Hematopoietic multipotent progenitor cell treated with erythropoietin and hydrocortisone succinate and interleukin-3 and kit ligand, for 4 days (in vitro differentiated cells): Measurements from ENCODE around the gene CTPS2.

ENCODE experiments used
- DNase-seq: peaks from one replicate; pipeline ENCODE4 v3.0.0-alpha.2; 2015

The CTPS2 gene

DNA sequence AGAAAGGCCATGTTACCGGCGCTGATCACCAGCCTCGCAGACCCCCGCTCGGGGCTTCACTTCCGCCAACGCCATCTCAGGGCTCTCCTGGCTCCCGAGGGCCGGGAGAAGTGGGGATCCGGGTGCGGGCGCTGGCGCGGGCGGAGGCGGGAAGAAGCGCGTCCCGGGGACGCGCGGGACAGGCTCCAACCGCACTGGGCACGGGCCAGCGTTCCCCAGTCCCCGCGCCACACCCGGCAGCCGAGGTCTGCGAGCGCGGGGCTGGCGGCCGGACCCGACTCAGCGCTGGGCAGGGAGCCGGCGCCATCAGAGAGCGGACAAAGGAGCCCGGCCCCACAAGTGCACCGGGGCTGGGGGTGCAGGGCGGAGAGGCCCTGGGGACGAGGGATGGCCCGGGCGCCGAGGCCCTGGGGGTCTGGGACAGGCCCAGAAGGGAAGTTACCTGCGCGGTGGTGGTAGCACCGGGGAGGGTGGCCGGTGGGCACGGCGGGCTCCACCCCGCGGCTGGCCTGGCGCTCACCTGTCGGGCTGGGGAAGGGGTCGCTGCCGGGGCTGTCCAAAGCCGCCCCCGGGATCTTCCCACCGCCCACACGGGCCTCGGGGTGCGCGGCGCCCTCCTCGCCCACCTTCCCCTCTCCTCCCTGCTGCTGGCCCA is 449 bp downstream of the CTPS2 start:
- peak; percentile 35 for DNase-seq

DNA sequence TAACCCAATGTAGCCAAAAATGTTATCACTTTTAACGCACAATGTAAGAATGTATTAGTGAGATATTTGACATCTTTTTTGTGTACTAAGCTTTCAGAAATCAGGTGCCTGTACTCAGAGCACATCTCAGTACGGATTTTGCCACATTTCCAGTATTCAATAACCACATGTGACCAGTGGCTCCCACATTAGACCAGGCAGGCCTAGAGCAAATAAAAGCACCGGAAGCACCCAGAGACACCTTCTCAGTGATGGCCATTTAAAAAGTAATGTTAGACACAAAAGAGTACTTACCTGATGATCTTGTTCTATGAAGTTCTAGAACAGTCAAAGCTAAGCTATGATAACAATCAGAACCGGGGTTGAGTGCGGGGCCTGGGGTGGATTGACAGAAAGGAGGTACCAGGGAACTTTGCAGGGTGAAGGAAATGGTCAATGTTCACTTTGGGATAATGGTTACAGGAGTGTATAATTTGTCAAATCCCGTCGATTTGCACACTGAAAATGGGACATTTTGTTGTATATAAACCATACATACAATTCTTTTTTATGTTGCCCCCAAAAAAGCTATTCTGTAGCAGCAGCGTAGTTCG is 1.2 kb downstream of the CTPS2 start:
- peak; percentile 23 for DNase-seq

DNA sequence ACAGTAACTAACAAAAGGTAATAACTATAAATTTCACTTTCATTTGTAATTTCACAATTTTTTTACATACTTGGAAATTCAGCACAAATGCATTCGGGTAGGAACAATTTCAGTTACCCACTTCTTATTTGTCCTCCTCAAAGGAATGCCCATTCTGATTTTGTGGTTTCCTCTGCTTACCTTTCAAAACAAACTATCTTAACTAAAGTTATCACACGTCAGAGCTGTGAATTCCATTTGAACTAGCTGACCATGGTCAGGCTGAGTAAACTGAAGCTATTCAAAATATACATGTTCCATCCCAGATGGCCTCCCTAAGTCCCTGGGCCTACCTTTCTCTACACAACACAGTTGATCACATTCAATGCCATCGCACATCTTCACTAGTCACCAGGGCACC is 4.5 kb downstream of the CTPS2 start:
- no peak for DNase-seq

DNA sequence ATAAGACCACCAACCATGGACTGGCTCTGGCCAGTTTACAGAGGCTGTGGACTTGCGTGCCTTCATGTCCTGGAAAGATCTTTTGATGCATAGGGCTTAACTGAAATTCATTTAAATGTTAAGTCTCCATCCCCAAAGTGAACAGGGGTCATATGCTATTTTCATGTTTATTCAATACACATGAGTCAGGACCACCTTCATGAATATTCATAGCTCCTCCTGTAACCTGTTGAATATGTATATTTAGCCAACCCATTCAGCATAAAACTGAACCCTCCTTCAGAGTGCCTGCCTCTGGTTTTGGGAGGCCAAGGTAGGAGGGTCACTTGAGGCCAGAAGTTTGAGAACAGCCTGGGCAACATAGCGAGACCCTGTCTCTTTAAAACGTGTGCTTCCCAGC is 7.1 kb downstream of the CTPS2 start:
- DNase-seq: no peak

DNA sequence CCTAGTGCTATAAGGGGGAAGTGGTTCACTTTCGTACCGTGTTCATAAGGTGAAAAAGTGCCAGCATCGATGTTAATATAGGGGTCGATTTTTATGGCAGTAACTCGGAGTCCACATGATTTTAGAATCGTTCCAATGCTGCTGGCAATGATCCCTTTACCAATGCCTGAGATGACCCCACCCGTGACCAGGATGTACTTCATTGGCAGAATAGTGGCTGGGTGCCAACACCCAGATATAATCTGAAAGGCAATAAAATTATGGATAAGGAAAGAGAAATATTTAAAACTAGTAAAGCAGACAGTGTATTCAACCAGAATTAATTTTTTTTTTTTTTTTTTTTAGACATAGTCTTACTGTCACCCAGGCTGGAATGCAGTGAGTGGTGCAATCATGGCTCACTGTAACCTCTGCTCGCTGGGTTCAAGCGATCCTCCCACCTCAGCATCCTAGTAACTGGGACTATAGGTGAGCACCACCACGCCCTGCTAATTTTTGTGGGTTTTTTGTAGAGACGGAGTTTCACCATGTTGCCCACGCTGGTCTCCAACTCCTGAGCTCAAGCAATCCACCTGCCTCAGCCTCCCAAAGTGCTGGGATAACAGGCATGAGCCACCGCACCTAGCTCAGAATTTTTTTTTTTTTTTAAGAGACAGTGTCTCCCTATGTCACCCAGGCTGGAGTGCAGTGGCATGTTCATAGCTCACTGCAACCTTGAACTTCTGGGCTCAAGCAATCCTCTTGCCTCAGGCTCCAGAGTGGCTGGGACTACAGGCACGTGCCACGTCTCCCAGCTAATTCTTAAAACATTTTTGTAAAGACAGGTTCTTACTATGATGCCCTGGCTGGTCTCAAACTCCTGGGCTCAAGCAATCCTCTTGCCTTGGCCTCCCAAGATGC is 9.5 kb downstream of the CTPS2 start:
- DNase-seq: no peak

DNA sequence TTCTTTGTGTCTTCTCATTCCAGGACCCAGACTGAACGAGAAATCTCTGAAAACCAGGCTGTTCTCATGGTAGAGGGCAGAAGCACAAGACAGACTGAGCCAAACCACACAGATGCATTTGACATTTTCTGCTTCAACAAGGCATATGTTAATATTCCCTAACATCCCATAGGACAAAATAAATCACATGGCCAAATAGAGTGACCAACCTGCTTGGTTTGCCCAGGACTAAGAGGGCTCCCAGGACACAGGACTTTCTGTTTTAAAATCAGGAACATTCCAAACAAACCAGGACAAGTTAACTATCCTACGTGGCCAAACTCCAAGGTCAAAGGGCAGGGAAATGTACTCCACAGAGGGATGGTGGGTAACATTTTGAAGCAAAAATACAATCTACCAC is 11.7 kb downstream of the CTPS2 start:
- no peak for DNase-seq

DNA sequence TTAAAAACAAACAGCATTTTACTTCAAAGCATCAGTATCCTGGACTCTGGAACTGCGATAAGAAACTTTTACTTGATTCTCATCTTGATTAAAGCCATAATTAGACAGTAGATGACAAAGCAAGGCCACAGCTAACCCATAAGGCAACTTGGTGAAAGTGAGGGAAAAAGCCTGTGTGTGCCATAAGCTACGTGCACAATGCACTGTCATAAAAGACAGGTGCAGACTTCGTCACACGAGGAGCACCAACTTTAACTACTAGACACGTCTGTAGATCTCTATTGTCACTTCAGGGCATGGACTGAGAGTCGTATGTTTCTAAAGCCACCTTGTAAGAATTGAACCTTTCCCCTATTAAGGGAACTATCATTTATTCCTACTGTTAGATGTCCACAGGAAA is 13.1 kb downstream of the CTPS2 start:
- DNase-seq: no peak

DNA sequence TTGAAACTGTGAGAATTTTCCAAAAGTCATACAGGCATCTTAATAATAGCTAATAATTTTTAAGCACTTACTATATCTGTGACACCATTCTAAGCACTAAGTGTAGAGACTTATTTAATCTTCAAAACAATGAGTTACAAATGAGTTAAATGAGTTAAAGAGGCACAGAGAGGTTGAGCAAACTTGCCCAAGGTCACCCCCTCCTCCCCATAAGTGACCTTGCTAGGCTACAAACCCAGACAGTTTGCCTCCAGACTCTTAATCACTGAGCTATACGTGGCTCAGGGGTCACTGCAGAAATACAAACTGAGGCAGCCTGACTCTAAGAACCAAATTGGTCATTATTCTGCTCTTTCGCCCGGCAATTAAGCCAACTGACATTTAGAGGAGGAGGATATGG is 15.5 kb downstream of the CTPS2 start:
- DNase-seq: no peak

DNA sequence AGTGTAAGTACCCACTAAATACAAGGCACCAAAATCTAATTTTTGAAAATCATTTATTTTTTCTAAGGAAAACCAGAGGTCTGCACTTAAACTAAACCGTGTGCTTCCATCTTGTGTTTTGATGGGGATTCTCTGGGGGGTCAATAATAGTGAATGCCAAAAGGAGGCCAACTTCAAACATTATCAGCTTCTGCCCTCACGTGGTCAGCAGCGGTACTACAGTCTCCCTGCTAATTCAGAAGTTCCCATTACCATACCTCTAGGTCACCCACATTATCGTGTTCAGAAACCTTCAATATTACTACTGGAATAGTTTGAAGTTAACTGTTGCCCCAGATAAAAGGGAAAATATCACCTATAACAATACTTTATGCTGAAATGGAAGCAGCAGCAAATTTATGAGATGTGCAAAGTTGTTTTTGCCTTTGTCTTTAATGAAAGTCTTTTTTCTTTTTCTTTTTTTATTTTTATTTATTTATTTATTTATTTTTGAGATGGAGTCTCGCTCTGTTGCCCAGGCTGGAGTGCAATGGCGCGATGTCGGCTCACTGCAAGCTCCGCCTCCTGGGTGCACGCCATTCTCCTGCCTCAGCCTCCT is 17.3 kb downstream of the CTPS2 start:
- peak; percentile 67 for DNase-seq

DNA sequence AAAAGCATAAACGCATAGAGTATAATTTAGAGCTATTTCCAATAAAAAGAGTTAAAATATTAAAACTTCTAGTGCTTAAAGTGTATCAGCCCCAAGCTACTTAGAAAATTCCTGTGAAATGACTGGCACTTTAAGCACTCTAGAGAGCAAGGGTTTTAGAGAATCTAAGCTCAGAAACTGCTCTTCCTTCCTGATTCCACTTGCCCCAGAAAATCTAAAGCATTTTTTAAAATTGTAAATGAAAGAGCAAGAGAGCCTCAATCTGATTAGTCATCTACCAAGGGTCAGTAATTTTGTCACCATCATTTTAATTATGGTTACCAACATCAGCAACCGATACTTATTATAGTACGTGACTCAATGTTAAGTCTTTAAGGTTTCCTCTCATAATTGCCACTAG is 25.0 kb downstream of the CTPS2 start:
- DNase-seq: no peak

DNA sequence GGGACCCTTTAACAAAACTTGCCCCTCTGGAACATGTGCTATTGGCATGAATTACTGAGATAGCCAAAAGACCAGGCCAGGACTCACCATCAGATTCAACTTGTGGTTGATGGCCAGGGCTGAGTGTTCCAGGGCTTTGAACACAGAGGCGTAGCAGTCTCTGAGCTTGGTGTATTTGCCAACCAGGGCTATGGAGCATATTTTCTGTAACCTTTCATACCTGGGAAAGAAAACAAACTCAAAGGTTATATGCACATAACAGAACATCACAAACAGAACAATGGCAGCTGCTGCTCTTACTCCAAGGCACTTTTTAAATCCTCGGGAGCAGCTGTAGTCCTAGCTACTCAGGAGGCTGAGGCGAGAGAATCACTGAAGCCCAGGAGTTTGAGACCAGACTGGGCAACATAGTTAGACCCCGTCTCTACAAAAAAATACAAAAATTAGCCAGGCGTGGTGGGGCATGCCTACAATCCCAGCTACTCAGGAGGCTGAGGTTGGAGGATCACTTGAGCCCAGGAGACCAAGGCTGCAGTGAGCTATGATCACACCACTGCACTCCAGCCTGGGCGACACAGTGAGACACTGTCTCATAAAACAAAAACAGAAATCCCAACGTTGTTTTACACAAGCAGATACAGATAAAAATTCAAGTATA is 29.3 kb downstream of the CTPS2 start:
- no peak for DNase-seq

DNA sequence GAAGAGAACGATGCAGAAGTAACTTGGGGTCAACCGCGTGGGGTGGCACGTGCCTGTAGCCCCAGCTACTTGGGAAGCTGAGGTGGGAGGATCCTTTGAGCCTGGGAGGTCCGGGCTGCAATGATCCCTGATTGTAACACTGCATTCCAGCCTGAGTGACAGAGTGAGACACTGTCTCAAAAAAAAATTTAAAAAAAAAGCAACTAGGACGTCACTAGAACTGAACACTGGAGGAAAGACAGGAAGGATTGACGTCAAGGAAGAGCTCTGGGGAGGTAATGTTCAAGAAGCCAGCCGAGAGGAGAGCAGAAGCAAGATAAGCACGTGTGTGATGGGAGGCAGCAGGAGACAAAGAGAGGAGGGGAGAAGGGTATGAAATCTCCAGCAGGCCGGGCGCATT is 33.8 kb downstream of the CTPS2 start:
- no peak for DNase-seq

DNA sequence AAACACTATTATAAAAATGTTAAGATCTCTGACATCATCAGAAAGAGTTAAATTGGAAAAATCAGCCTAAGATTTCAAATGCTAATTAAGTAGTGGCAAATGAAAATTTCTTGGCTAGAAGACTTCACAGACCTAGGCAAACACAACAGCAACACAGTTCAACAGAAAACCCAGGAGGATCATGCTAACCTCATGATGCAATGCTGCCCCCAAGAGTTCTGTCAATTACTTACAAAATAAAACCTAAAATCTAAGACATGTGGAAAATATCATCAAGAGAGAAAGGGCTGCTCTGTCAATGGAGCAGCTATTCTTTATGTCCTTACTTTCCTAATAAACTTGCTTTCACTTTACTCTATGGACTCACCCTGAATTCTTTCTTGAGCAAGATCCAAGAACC is 41.5 kb downstream of the CTPS2 start:
- peak; percentile 73 for DNase-seq

DNA sequence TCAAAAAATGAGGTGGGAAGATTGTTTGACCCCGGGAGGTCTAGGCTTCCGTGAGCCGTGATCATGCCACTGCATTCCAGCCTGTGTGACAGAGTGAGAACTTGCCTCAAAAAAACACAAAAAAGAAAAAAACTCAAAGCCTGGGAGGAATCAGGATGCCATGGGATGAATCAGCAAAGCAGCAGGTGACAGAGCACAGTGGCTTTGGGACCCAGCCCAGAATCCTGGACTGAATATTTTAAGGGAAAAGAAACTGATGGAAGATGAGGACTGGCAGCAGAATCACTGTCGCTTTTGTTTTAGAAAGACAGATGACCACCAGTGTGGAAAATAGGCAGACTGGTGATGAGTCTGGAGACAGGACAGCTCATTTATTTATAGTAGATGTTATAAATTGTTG is 45.9 kb downstream of the CTPS2 start:
- DNase-seq: no peak

DNA sequence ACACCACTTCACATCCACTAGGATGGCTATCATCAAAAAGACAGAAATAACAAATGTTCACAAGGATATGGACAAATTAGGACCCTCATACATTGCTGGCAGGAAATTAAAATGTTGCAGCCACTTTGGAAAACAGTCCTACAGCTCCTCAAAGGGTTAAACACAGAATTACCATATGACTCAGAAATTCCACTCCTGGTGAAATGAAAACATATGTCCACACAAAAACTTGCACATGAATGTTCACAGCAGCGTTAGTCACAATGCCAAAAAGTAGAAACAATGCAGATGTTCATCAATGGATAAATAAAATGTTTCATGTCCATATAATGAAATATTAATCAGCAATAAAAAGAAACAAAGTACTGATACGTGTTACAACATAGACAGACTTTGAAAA is 47.4 kb downstream of the CTPS2 start:
- DNase-seq: no peak

DNA sequence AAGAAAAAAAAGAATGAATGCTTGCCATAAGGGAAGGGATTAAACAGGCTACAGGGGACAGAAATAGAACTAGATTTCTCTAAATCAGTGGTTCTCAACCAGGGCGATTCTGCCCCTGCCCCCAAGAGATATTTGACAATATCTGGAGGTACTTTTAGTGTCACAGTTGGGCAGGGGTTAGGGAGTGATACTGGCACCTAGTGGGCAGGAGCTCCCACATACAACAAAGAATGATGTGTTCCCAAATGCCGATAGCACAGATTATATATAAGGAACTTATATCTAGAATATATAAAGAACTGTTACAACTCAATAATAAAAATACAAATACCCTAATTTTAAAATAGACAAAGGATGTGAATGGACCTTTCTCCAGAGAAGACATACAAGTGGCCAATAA is 47.8 kb downstream of the CTPS2 start:
- no peak for DNase-seq

DNA sequence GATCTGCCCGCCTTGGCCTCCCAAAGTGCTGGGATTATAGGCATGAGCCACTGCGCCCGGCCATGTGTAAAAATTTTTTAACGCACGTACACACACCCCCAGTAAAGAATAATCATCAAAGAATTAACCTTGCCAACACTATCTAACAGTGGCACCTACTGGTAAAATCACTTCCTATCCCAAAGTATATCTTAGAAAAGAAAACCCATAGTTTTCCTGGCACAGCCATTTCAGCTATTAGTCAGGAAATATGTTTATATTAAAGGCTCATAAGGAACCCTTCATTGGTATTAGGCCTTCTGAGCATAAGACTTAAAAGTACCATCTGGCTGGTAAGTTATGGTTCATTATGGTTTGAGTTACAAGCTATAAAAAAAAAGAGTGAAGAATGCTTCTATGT is 48.4 kb downstream of the CTPS2 start:
- no peak for DNase-seq

DNA sequence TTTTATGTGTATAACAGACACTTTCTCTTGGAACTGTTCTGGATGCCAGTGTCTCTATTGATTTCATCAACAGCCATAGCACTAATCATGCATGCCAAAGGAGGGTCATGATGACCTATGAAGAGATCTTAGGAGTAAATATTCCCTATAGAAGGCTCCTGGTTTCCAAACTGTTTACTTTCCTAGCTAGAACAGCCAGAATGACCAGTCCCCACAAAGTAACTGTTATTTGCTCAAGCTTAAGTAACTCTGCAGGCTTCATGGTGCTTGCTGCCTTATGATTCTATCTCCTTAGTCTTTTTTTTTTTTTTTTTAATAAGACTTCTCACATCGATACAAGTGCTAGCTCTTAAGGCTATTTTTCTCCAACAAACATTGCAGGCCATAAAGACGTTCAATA is 50.1 kb downstream of the CTPS2 start:
- no peak for DNase-seq

DNA sequence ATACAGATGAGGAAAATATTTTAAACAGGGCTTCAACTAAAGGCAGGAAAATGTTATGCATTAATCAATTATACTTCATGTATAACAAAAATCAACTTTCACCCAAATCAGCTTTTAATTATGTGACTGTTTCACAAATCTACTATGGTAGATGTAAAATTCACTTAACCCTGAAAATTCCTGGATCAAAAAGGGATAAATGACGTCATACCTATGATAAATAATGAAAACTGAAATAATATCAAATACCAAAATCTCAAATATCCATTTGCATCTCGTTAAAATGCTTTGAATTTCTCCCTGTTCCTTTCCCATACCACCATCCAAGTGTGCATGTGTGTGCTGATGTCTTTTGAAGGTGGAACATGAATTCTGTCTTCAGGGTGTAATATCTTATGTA is 51.0 kb downstream of the CTPS2 start:
- no peak for DNase-seq

DNA sequence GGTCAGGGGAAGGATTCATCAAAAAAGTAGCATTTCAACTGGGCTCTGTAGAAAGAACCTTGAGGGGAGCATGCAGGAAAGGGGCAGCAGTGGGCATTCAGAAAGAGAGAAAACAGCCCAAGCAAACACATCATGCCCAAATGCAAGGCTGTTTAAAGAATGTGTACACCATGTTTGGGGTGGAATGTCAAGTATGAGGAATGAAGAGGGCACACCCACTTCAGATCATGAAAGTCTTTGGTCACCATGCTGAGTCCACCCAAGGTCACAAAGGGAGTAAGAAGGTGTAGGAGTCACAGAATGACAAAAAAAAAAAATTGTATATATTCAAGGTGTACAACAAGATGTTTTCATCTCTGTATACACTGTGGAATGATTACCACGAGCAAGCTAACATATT is 53.1 kb downstream of the CTPS2 start:
- no peak for DNase-seq

DNA sequence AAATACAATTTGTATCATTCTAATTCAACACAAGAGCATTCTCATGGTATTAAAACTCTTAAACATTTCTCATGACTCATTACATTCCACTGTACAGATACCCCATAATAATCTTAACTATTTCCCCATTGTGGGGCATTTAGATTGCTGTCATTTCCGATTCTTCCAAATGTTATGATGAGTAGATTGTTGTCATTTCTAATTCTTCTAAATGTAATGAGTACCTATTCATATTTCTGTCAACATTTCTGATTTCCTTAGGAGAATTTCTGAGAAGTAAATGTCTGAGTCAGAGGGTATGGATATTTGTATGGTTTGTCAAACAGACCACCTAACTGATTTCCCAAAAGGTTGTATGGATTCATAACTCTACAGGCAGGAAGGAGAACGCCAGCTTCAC is 54.2 kb downstream of the CTPS2 start:
- DNase-seq: no peak

DNA sequence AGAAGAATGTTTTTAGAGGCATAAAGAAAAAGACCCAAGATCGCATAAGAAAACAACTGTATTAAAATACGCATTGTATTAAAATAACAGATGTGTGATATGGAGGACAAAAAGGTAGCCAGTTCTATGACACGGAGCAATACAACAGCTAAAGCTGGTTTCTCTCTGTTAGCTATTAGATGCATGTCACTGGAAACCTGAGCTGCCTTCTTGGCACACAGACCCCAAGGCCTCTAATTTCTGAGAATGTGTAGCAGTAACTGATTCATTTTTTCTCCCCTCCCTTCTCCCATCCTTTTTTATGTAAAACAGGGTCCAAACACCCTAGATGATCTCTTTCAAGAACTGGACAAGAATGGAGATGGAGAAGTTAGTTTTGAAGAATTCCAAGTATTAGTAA is 58.4 kb downstream of the CTPS2 start:
- no peak for DNase-seq

DNA sequence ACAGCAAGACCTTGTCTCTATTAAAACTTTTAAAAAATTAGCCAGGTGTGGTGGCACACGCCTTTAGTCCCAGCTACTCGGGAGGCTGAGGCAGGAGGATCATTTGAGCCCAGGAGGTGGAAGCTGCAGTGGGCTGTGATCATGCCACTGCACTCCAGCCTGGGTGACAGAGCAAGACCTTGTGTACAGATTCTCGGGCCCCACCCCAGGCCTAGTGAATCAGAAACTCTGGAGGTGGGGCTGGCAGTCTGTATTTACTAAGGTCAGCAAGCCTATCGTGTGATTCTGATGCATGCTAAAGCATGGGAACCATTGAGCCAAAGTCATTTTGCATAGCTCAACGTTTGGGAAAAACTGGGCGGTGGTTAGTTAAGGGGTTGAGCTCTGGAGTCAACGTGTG is 59.0 kb downstream of the CTPS2 start:
- DNase-seq: no peak
